Left renal cortex interstitium (tissue), 4 donors: ENCODE data around the gene PLEKHG5. TPM values are rescaled to one million over a fixed set of nuclear protein-coding genes. Genes with fewer than 3 reads are reported as not detected.
"Not testable (repeated sequence)": the region's sequence is repeated elsewhere in the genome, so short reads cannot be mapped to it uniquely, and the experiment has no call there.

Source experiments
- DNase-seq, 4 donors: peaks; one replicate each; pipeline ENCODE4 v3.0.0-alpha.2; 2013; ENCODE audit warnings: low read depth in 4 of 4, low spot score in 2 of 4, missing footprints in 1 of 4
- polyA plus RNA-seq, 4 donors: library from polyadenylated mRNA; unstranded; fragments of 120-200 nt; gene quantifications; one replicate each; pipeline ENCODE4 v1.2.1, GENCODE V29; 2013; ENCODE audit not compliant: insufficient read length in 4 of 4

Gene PLEKHG5
- polyA plus RNA-seq, 4 donors, result 10.7 to 27.3 (median 19.9) TPM

GRCh38 chr1:6431645-6432579 is 59.6 kb downstream of the PLEKHG5 start:
- not testable (repeated sequence) for DNase-seq

DNA sequence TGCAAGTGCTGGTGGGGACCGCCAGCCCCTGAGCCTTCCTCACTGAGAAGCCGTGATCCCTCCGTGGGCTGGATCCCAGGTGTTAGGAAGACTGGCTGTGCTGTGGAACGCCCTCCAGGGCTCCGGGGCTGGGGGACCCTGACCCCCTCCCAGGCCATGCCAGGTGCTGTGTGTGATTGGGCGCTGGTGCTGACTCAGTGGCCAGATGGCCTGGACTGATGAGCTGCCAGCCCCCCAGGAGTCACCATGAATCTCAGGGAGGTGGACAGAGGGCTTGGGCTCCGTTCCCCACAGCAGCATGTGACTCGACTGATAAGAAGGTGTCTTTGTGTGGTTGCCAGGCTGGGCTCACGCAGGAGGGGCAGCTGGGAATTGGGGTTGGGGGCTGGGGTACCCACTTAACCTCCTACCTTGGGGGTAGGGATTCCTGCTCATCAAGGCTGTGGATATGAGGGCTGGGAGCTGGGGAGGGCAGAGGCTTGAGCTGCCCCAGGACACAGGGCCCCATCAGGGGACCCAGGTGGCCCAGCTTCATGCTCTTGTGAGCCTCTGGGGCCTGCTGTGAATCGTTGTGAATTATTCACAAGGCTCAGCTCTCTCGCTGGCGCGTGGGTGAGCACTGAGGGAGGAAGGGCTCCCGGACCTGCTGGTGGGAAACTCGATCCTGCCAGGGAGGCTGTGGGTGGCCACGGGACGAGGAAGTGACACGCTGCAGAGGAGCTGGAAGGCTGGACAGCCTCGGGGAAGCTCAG is 61.6 kb downstream of the PLEKHG5 start:
- DNase-seq, result not testable (repeated sequence)

DNA sequence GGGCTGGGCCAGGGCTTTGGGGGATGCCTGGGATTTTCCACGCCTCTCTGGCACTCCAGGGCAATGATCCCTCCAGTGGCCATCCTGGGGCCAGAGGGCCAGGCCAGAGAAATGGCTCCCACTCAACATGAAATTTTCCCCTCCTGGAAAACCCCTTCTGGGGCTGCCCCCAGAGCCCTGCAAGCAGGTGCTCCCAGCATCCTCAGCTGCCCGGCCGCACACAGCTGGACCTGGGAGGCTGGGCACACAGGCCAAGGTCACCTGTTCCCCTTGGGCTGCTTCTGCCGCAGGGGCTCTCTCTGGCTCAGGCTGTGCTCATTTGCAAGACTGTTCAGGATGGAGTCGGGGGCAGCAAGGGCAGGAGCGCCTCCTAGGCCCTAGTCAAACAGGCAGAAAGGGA is 63.0 kb downstream of the PLEKHG5 start:
- DNase-seq, result not testable (repeated sequence)

GRCh38 chr1:6427441-6428390 is 63.8 kb downstream of the PLEKHG5 start:
- DNase-seq, result no peak

- no peak for DNase-seq
Observed at GRCh38 chr1:6426972-6427350, 64.5 kb downstream of the PLEKHG5 start.

DNA sequence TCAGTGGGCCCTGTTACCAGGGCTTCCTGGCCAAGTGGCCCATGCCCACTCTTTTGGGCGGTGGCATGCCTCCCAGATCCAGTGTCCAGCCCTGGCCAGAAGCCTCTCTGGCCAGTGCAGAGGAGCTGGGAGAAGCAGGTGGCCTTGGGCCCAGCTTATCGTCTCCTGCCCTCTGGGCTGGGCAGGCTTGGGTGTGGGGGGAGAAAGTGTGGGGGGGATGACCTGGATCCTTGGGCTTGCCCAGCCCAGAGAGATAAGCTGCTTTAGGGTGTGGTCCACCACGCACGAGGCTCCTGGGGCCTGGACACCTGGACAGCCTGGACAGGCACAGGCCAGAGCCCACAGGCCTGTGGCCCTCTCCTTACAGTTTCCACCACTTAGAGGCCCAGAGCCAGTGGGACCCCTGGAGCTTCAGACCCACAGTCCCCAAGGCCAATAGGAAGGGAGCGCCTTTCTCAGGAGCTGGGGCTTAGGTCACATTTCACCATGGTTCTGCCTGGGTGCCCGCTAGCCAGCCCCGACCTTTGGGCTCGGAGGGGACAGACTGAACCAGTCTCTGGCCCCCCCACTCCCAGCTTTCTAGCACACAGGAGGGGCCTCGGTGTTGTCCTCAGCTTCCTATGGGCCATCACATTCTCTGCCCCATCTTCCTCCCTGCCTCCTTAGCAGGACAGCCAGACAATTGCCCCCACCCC is 65.0 kb downstream of the PLEKHG5 start:
- no peak for DNase-seq

DNA sequence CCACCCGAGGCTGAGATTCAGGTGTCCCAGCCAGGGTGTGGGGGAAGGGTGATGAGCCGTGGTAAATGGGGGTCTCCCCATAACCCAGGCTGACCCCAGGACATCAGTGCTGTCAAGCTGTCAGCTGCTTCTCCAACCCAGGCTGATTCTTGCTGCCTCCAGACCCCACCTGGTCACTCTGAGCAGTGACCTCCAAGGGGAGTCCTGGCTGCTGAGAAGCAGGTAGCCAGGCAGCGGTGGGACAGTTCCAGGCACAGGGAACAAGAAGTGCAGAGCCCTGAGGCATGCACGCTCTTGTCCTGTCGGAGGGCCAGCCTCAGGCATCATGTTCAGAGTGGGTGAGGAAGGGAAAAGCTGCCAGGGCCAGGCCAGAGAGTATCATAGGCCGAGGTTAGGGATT is 65.8 kb downstream of the PLEKHG5 start:
- no peak for DNase-seq

GRCh38 chr1:6424619-6425593 is 66.6 kb downstream of the PLEKHG5 start, which contains the start of gene ESPN:
TSS of gene ESPN (plus strand) at chr1:6424776. CDS start at chr1:6424956, 180 bp downstream.
- DNase-seq, result no peak

DNA sequence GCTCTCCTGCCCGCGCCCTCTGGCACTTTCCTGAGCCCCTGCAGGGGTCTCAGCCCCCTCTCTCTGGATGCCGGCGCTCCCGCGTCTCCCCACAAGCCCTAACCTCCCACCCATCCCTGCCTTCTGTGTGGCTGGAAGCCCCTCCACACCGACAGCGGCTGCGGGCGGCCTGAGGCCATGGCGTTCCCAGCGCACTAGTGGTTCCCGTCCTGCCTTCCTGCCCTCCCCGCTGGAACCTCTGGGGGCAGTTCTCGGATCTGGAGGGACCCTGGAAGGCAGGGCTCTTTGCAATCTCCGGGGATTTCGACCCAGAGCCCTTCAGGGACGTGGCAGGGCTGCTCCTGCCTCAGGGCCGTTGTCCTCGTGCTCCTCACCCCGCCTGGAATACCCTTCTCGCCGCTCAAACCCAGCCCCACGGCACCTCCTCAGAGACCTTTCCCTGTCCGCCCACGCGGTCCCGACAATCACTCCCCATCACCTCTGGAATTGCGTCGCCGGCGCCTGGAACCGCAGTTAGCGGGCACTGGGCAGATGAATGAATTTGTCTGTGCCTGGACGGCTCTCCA is 67.4 kb downstream of the PLEKHG5 start:
- no peak for DNase-seq

DNA sequence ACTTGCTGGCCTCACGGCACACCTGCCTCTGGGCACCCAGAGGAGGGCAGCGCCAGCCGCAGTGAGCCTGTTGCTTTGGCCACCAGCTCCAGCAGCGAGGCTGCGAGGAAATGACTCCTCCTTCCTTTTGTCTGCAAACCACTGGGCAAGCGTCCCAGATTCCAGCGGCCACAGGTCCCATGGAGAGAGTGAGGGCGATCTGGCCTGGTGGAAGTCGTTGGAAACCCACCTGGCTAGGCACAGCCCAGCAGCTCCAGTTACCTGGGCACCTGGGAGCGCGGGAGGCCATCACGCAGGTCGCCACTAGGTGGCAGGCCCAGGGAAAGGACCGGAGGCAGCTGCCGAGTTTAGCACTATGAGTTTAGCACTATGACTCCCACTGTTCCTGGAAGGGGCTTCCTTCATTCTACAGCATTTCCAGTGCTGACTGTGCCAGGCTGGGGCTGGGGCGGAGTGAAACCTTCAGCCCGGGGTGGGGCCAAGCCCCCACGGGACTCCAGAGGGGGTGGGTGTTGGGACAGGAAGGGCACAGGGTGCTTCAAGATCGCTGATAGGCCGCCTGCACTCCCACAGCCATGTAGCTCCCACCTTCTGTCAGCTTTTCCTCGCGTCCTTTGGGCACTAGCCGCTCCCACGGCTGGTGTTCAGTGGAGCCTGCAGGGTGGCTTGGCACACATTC is 68.0 kb downstream of the PLEKHG5 start:
- no peak for DNase-seq

- no peak for DNase-seq
Observed at GRCh38 chr1:6421266-6421665, 70.2 kb downstream of the PLEKHG5 start.

GRCh38 chr1:6420454-6421042 is 70.9 kb downstream of the PLEKHG5 start:
- DNase-seq, result no peak

DNA sequence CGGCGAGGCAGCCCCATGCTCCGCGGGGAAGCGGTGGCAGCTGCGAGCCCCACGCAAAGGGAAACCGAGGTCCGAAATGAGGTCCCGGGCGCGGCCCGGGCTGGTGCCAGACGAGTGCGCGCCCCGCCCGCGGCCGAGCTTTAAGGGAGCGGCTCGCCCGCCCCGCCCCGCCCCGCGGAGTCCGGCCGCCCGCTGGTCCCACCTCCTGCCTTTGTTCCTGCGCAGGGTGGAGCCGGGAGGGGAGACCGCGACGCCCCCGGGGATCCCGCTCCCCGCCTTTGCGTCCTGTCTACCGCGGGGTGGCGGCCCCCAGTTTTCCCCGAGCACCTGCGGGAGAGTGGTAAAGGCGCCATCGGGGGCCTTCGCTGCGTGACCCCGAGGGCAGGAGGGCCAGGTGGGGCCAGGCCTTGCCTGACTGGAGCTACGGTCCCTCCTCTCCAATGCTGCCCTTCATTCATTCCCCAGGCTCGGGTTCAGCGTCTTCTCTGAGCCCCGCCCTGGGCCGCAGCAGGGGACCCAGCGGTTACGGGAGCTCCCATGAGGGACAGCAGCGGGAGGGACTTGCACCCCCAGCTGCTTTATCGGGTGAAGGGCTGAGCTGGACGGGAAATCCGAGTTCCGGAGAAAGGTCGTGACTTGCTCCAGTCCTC is 71.5 kb downstream of the PLEKHG5 start, which contains the start of gene HES2:
Gene HES2 (minus strand): TSS at position 116 of the 650 bp plus-strand sequence. CDS start 99 bp downstream, at position 17.
- no peak for DNase-seq

DNA sequence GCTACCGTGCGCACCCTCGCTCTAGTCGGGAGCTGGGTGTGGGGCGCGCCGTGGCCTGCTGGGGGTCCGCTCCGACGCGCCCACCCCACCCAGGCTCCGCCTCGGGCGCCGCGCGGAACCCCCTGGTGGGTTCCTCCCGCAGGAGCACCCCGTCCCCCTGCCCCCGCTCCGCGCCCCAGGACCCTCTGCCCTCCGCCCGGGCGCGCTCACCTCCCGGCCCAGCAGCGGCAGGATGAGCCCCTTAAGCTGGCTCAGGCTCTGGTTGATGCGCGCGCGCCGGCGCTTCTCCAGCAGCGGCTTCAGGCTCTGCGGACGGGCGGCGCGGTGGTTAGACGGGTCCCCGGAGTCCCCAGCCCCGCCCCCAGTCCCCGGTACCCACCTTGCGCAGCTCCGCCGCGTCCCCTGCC is 72.1 kb downstream of the PLEKHG5 start:
- no peak for DNase-seq

GRCh38 chr1:6418668-6419396 is 72.6 kb downstream of the PLEKHG5 start:
- DNase-seq, result no peak
